IPS-18c (cell line): ENCODE measurements around the gene LGALS3.
"Not testable (repeated sequence)": the region's sequence is repeated elsewhere in the genome, so short reads cannot be mapped to it uniquely, and the experiment has no call there.

ENCODE experiments used
- H3K4me3 ChIP-seq: 2 replicates; pipeline ENCODE4 v1.7.0; 2013; ENCODE audit warnings: low read depth, mild to moderate bottlenecking, low read length, moderate library complexity; ENCODE audit not compliant: insufficient read depth
- H3K9me3 ChIP-seq: one replicate; pipeline ENCODE4 v1.6.1; 2013; ENCODE audit warnings: mild to moderate bottlenecking, low read length, moderate library complexity; ENCODE audit not compliant: control insufficient read depth, insufficient read depth

Gene LGALS3

DNA sequence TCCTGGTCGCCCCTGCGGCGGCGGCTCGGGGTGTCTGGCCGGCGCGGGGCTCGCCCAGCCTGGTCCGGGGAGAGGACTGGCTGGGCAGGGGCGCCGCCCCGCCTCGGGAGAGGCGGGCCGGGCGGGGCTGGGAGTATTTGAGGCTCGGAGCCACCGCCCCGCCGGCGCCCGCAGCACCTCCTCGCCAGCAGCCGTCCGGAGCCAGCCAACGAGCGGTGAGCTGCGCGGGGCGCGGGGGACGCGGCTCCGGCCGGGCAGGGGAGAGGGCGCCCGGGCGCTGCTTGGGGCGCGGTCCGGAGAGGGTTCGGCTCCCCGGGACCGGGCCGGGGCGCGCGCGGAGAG lies at the start of gene LGALS3:
LGALS3 (plus strand) TSS at position 167 of the 342 bp plus-strand sequence. CDS start 8,122 bp downstream, outside the sequence.
- Histone ChIP-seq H3K4me3 (peak within 1 kb of the TSS; percentile 64), H3K9me3 (peaks cover 2% of the 10 kb centered on the region)

DNA sequence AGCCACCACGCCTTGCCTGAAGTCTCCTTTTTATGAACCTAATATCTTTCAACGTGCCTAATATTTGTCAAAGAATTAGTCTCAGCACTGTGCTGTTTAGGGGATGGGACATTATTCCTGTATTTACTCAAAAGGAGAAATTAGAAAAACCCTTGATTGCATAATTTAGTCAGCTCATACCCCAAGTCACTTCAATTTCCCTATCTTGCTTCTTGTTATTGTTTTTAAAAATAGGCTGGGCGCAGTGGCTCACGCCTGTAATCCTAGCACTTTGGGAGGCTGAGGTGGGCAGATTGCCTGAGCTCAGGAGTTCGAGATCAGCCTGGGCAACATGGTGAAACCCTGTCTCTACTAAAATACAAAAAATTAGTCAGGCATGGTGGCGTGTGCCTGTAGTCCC lies 49.1 kb upstream of the LGALS3 start:
- not testable (repeated sequence) for H3K4me3 ChIP-seq, H3K9me3 ChIP-seq

DNA sequence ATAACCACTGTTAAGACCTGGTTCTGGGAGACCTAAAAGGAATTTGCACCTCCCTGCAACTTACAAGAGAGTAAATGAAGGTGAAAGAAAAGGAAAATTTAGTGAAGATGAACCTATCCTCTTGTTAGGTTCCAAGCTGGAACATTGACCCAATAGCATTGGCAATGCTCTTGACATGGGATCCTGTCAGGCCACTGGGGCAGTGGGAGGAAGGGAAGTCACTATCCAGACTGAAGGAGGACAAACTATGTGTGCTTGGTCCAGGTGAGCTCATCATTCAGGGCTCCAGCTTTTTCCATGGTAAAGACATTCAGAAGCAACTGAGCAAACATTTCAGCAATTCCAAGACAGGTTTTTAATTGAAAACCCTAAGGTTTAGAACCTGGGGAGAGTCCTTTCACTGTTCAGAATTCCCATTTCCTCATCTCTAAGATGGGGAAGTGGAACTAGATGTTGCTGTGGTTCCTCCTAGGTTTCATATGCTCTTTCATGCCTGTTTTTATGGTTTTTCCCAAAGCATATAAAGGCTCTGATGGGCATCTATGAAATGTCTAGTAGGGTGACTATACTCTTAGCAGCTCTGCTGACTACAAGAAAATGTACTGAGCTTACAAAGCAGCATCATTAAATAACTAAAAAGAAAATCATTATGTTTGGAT lies 44.5 kb upstream of the LGALS3 start:
- Histone ChIP-seq H3K9me3 (no peaks in the 10 kb centered on the region), H3K4me3 (no peak overlapping the region)

DNA sequence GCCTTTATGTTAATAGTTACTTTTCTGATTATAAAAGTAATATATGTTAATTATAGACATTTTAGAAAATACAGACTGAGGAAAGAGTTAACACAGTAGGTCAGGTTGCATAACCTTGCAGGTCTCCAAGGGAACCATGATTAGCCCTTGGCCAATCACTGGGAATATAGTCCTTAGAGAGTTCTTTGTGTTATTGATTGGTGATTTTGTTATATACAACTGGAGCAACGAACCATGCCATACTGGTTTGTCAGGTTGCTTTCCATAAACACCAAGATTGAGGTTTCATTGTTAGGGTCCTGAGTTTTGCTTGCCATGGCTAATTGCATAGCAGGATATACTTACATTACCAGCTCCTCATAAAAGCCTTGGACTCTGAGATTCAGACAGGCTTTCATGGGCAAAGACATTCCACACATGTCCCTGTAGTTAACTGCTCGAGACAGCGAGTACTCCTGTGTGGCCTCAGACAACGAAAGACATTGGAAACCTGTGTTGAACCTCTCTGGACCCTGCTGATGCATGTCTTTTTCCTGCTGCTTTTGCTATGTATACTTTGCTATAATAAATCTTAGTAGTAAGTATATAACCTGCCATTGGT lies 43.9 kb upstream of the LGALS3 start:
- no peaks in the 10 kb centered on the region for H3K9me3 ChIP-seq

DNA sequence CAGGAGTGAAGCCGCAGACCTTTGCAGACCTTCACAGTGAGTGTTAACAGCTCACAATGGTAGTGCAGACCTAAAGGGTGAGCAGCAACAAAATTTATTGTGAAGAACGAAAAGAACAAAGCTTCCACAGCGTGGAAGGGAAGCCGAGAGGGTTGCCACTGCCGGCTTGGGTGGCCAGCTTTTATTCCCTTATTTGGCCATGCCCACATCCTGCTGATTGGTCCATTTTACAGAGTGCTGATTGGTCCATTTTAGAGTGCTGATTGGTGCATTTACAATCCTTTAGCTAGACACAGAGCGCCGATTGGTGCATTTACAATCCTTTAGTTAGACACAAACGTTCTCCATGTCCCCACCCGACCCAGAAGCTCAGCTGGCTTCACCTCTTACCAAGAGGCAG lies 42.1 kb upstream of the LGALS3 start:
- H3K9me3 ChIP-seq: no peaks in the 10 kb centered on the region
- no peak overlapping the region for H3K4me3 ChIP-seq

More for the DNA sequence above, 43.9 kb upstream of the LGALS3 start:
- H3K4me3 ChIP-seq: no peak overlapping the region

DNA sequence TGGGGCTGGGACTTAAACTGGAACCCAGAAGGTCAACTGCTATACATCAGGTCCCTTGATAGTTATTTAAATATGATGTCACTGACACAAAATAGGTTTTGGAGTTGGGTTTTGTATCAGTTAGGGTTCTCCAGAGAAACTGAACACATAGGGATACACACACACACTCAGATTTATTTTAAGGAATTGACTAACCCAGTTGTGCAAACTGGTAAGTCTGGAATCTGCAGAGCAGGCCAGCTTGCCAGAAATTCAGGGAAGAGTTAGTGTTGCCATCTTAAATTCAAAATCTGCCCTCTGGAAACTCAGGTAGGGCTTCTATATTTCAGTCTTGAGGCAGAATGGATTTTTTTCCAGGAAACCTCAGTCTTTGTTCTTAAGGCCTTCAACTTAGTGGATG lies 40.7 kb upstream of the LGALS3 start:
- Histone ChIP-seq H3K9me3 (no peaks in the 10 kb centered on the region), H3K4me3 (no peak overlapping the region)

DNA sequence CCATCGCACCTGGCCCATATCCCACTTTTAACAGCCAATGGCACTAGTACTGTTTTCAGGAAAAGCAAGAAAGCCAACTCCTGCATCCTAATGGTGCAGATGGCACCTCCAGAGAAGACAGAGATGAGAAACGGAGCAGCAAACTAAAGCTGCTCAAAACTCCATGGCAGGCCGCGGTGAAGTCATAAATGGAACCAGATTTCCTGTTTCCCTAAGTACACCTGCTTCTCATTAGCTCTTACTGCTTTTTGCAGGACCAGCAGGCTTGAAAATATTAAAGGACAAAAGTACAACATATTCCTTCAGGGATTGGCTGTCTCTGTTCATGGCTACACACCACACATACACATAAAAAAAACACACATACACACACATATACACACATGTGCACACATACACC lies 36.7 kb upstream of the LGALS3 start:
- Histone ChIP-seq H3K4me3 (no peak overlapping the region), H3K9me3 (no peaks in the 10 kb centered on the region)

DNA sequence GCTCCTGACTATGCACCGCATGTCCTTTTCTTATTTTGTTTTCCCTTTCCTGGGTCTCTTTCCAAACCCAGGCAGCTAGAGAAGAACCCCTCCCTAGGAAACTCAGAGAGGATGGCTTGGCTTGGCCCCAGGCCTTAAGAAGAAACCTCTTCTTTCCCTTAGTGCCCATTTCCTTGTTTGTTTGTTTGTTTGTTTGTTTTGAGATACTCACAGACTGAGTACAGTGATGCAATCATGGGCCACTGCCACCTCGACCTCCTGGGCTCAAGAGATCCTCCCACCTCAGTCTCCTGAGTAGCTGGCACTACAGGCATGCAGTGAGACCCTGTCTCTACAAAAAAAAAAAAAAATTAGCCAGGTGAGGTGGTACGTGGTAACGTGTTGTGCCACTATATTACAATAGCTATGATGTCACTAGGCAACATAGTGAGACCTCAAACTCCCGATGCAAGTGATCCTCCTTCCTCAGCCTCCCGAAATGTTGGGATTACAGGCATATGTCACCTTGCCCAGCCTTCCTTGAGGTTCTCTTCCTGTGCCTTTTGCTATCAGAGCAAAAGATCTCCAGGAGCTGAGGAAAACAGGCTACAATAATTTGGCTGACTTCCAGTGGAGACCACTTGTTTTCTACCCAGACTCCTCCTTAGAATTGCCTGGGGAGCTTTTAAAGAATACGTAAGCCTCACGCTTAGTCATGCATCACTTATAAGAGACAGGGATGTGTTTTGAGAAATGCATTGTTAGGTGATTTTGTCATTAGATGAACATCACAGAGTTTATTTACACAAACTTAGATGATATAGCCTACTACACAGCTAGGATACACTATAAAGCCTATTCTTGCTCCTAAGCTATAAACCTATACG lies 34.5 kb upstream of the LGALS3 start:
- no peak overlapping the region for H3K4me3 ChIP-seq

DNA sequence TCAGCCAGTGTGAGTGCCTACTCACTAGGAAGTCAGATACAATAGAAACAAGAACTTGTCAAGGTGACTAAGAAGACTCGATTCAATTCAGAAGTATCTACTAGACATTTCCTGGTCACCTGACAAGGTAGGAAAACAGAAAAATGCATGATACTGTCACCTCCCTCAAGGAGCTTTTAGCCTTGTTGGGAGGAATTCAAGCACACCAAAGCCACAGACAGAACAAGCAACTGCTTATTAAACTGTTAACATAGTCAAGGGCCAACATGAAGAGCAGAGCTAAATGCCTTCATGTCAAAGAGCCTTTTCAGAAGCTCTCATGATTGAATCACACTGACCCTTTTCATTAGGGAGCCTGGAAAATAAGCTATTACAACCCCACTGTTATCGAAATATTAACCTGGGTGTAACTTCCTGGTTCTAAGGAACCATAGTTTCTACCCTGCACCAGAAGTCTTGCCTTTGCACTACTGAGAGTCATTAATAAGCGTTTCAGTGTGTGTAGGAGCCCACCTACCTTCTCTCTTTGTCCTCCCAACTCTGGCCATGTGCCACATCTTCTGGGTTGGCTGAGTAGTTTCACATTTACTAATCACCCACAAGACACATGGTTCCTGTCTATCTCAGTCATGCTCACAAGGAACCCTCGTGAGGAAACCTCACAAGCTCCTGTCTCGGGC lies 31.0 kb upstream of the LGALS3 start:
- H3K4me3 ChIP-seq: no peak overlapping the region

More for the DNA sequence above, 34.5 kb upstream of the LGALS3 start:
- H3K9me3 ChIP-seq: no peaks in the 10 kb centered on the region

DNA sequence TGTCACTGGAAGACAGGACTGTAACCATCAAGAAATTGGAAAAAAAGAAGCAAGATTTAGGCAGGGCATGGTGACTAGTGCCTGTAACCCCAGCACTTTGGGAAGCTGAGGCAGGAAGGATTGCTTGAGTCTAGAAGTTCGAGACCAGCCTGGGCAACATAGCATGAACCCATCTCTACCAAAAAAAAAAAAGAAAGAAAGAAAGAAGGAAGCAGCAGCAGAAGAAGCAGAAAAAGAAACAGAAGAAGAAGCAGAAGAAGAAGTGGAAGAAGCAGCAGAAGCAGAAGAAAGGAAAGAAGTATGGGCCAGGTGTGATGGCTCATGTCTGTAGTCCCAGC lies 30.5 kb upstream of the LGALS3 start:
- Histone ChIP-seq H3K4me3 (no peak overlapping the region), H3K9me3 (no peaks in the 10 kb centered on the region)

More for the DNA sequence above, 31.0 kb upstream of the LGALS3 start:
- no peaks in the 10 kb centered on the region for H3K9me3 ChIP-seq

DNA sequence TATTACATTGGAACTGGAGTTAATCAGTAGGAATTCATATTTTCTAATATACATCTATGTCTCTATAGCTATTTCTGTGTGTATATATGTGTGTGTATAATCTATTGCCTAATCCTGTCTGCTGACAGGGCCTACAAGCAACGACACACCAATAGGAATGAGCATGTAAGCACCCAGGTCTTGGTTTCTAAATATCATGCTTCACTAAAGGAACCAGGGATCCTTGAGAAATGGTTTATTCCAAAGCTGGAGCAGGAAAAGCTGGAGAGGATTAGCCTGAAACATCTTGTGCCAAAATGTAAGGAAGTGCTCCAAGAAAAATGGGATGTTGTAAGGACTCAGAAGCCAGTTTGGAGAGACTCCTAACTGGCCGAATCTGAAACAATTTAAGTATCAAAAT lies 29.3 kb upstream of the LGALS3 start:
- H3K4me3 ChIP-seq: no peak overlapping the region
- no peaks in the 10 kb centered on the region for H3K9me3 ChIP-seq

DNA sequence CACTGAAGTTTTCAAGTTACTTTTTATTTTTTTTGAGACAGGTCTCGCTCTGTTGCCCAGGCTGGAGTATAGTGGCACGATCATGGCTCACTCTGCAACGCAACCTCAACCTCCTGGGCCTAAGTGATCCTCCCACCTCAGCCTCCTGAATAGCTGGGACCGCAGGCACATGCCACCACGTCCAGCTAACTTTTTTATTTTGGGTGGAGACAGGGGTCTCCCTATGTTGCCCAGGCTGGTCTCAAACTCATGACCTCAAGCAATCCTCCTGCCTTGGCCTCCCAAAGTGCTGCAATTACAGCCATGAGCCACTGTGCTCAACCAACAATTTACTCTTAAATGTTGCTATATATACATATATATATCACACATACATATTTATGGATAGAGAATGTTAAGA lies 27.4 kb upstream of the LGALS3 start:
- no peak overlapping the region for H3K4me3 ChIP-seq
- H3K9me3 ChIP-seq: no peaks in the 10 kb centered on the region

DNA sequence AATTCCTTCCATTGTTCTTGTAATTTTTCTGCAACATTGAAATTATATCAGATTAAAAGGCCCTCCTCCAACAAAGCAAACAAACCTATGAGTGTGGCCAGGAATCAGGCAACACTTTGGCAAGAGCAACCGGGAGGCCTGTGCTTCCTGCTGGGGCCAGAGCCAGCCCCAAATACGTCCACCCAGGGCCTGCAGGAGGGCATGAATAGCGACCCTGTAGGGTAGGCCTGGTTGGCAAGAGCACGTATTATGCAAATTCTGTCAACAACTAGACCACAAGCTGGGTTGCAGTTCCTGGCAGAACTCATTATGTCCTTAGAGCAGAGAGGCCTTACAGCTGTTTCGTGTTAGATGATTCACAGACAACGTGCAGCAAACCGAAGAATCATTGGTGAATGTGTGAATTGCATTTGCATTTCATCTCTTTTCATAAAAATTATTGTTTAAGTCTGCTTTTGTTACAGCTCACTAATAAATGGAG lies 26.9 kb upstream of the LGALS3 start:
- Histone ChIP-seq H3K4me3 (no peak overlapping the region), H3K9me3 (no peaks in the 10 kb centered on the region)

DNA sequence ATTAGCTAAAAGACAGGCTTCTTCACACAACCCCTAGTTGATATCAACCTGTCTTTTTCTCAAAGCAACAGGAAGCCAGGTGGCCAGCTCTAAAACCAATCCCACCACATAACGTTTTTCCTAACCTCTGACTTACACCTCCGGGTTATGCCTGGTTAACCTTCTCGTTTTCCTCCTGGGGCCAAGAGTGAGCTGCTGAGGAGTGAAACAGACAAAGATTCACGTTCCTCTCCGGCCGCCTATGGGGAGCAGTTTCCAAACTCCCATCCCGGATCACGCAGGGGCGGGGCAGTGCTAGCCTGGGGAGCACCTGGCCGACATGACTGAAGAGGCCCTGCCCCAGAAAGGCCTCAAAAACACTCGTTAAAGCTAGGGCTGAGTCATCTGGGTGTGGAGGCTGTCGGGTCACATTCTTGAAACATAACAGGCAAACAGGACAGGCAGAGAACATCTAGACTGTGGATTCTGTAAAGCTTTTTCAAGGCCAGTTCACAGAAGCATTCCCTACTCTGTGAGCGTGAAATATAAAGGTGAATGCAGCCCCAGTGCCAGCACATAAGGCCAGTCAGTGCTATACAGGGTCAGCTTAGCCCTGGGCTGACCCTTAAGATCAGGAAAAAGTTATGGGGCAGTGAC lies 25.9 kb upstream of the LGALS3 start:
- no peaks in the 10 kb centered on the region for H3K9me3 ChIP-seq
- H3K4me3 ChIP-seq: no peak overlapping the region

DNA sequence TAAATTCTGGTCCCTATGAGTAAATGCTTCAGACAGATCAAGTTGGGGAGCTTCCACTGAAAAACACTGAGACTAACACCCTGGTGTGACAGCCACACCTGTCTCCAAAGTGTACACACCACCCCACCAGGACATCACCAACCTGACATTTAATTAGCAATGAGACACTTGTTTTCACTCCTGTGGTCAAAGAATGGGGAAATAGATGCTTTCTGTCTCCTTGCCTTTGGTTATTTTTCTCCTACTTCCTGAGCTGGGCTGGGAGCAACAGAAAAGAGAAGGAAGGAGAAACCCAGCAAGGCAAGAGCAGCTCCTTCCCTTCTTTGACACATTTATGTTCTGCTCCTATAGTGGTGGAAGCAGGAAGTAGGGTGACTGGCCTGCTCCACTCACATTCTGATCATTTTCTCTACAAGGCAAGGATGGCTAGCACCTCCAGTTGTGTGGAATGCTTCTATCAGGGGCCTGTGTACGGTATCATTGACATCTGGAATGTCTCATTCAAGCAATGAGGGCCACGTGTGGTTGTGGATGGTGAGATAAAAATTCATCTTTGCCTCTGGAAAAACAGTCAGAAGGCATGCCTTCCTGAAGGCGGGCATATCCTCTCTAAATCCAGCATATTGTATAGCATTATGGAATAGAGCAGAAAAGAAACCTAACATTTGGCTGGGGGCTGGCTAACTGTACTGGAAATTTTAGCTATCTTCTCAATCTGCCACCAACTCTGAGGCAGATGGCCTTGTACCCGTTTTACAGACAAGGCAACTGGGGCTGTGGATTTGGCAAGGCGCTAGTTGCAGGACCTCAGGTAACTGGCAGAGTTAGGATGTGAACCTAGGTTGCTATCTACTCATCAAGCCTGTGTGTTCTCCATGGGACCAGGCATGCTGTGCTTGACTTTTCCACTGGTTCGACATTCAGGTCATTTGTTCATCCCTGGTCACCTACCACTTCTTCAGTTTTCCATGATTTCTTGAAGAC lies 24.8 kb upstream of the LGALS3 start:
- H3K4me3 ChIP-seq: no peak overlapping the region
- H3K9me3 ChIP-seq: no peaks in the 10 kb centered on the region

DNA sequence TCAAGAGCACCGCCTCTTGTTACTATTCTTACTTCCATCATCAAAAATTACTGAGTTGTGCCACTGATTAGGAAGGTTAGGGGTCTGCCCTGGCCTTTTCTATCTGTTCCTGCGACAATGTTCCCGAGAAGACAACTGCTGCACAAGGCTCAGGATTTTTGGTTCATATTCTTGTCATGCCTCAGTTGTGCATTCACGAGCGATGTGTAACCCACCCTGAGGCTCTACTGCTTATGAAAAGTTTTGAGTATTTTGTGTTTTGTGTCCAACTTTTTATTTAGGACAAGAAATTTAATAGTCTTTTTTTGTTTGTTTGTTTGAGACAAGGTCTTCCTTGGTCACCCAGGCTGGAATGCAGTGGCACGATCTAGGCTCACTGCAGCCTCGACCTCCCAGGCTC lies 23.1 kb upstream of the LGALS3 start:
- no peaks in the 10 kb centered on the region for H3K9me3 ChIP-seq
- H3K4me3 ChIP-seq: no peak overlapping the region
